ENCODE results near the gene MROH2A. TPM values are rescaled to one million over a fixed set of nuclear protein-coding genes. Genes with fewer than 3 reads are reported as not detected.

The MROH2A gene
- total and polyA plus RNA-seq, 4 donors, result not detected

DNA sequence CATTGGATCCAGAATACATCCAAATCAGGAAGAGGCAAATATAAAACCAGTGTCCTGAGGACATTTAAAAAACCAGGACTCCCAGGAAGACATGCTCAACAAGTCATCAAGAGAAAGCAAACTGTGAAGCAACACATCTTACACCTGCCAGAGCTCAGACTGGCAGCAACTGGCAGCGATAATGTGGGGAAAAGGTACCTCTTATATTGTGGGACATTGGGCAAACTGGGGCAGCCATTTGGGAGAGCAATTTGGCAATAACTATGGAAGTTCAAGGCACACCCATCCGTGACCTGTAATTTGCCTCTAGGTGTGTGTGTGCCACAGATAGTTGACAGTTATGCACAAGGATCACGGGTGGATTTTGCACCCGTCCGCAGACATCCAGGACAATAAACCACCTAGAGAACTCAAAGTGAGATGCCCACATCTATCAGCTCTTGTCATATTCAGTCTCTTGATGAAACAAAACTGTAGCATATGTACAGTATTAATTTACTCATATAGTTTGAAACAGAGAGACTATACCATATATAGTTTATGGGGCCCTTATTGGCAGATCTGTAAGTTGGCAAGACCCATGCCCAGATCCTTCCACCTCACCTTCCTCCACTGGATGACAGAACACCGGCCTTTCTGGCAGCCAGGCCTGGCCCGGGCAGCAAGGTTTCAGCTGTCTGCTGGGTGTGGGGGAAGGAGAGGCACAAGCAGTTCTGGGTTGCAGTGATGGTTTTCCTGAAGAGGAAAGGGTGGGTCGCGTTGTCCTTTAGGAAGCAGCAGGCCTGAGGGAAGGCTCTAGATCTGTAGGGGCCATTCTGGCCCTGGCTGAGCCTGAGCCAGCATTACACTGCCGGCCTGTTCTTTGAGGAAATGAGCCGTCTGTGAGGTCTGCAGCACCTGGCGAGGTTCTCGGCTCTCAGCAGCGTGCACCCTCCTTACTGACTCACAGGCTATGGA is 57.4 kb downstream of the MROH2A start:
- Histone ChIP-seq H3K9me3 (ENCODE audit: control insufficient read depth, low read length) (no peaks in the 10 kb centered on the region), H3K4me1 (ENCODE audit: control insufficient read depth in 1 of 2, insufficient read depth in 2 of 2, low read length in 2 of 2) (no peaks in the 10 kb centered on the region), H3K27me3 (ENCODE audit: control insufficient read depth in 1 of 2, insufficient read depth in 2 of 2, low read length in 1 of 2) (no peaks in the 10 kb centered on the region), H3K4me3 (ENCODE audit: low read length in 2 of 2) (no peak overlapping the region), H3K36me3 (ENCODE audit: control insufficient read depth in 1 of 2, insufficient read depth in 2 of 2, low read length in 1 of 2) (no peaks in the 10 kb centered on the region), H3K27ac (ENCODE audit: low read depth in 1 of 2, low read length in 2 of 2) (no peak overlapping the region)
- WGBS, 2 donors, result 95% methylated on average over 14 of the region's 14 CpGs
- intact Hi-C loops (cut with DNase I), result no loop called here
- no peak for ATAC-seq (ENCODE audit: low FRiP score)
- peak; percentile 4 to 39 for DNase-seq

DNA sequence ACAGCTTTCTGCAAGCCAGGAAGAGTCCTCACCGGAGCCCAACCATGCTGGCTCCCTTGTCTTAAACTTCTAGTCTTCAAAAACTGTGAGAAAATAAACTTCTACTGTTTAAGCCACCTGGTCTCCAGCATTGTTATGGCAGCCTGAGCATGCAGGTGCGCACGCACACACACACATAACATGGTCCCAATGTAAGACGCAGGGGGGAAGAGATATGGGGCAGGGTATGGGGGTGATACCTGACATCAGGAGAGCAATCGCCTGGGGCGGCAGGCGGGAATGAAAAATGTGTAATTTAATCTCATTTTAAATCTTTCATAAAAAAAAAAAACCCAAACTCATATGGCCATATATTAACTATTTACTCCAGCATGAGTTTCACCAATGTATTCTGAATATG is 58.2 kb downstream of the MROH2A start:
- H3K27me3 ChIP-seq (ENCODE audit: control insufficient read depth in 1 of 2, insufficient read depth in 2 of 2, low read length in 1 of 2), result no peaks in the 10 kb centered on the region
- H3K4me1 ChIP-seq (ENCODE audit: control insufficient read depth in 1 of 2, insufficient read depth in 2 of 2, low read length in 2 of 2), result no peaks in the 10 kb centered on the region
- no peak overlapping the region for H3K27ac ChIP-seq (ENCODE audit: low read depth in 1 of 2, low read length in 2 of 2)
- 96 to 98% methylated on average over 7 of the region's 7 CpGs for WGBS, 2 donors
- no peak overlapping the region for H3K4me3 ChIP-seq (ENCODE audit: low read length in 2 of 2)
- ATAC-seq (ENCODE audit: low FRiP score) (no peak), DNase-seq (peak in 1 of 2 donors; percentile 12)
- no peaks in the 10 kb centered on the region for H3K9me3 ChIP-seq (ENCODE audit: control insufficient read depth, low read length)
- no peaks in the 10 kb centered on the region for H3K36me3 ChIP-seq (ENCODE audit: control insufficient read depth in 1 of 2, insufficient read depth in 2 of 2, low read length in 1 of 2)
- intact Hi-C loops (cut with DNase I), result no loop called here

- Histone ChIP-seq H3K4me1 (ENCODE audit: control insufficient read depth in 1 of 2, insufficient read depth in 2 of 2, low read length in 2 of 2) (no peaks in the 10 kb centered on the region), H3K27ac (ENCODE audit: low read depth in 1 of 2, low read length in 2 of 2) (no peak overlapping the region), H3K9me3 (ENCODE audit: control insufficient read depth, low read length) (no peaks in the 10 kb centered on the region), H3K27me3 (ENCODE audit: control insufficient read depth in 1 of 2, insufficient read depth in 2 of 2, low read length in 1 of 2) (no peaks in the 10 kb centered on the region), H3K36me3 (ENCODE audit: control insufficient read depth in 1 of 2, insufficient read depth in 2 of 2, low read length in 1 of 2) (no peaks in the 10 kb centered on the region), H3K4me3 (ENCODE audit: low read length in 2 of 2) (no peak overlapping the region)
- no peak for DNase-seq
- 53 to 61% methylated on average over 9 of the region's 9 CpGs for WGBS, 2 donors
- intact Hi-C loops (cut with DNase I), result no loop called here
- ATAC-seq (ENCODE audit: low FRiP score), result no peak
These were observed 59.6 kb downstream of the MROH2A start for GRCh38 chr2:233837694-233838229.

DNA sequence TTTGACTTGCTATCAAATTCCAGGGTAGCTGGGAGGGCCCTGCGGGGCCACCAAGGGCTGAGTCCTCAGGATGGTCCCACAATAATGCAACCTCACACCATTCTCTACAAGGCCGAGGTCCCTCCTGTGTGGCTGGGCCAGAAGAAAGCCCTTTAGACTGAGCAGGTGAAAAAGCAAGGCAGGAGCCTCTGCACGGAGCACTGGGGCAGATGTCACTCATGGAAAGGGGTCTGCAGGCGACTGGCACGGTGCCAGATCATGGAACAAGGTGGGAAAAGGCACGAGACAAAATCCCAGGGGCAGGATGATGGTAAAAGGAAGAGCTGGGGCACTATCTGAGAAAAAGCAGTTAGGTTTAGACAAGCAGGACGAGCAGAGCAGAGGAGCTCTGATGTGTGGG is 60.1 kb downstream of the MROH2A start:
- intact Hi-C loops (cut with DNase I), result no loop called here
- Histone ChIP-seq H3K4me1 (ENCODE audit: control insufficient read depth in 1 of 2, insufficient read depth in 2 of 2, low read length in 2 of 2) (no peaks in the 10 kb centered on the region), H3K27ac (ENCODE audit: low read depth in 1 of 2, low read length in 2 of 2) (no peak overlapping the region), H3K27me3 (ENCODE audit: control insufficient read depth in 1 of 2, insufficient read depth in 2 of 2, low read length in 1 of 2) (no peaks in the 10 kb centered on the region), H3K9me3 (ENCODE audit: control insufficient read depth, low read length) (no peaks in the 10 kb centered on the region), H3K36me3 (ENCODE audit: control insufficient read depth in 1 of 2, insufficient read depth in 2 of 2, low read length in 1 of 2) (no peaks in the 10 kb centered on the region), H3K4me3 (ENCODE audit: low read length in 2 of 2) (no peak overlapping the region)
- ATAC-seq (ENCODE audit: low FRiP score), result no peak
- 64 to 68% methylated on average over 7 of the region's 7 CpGs for WGBS, 2 donors
- DNase-seq, result peak in 1 of 2 donors; percentile 59

DNA sequence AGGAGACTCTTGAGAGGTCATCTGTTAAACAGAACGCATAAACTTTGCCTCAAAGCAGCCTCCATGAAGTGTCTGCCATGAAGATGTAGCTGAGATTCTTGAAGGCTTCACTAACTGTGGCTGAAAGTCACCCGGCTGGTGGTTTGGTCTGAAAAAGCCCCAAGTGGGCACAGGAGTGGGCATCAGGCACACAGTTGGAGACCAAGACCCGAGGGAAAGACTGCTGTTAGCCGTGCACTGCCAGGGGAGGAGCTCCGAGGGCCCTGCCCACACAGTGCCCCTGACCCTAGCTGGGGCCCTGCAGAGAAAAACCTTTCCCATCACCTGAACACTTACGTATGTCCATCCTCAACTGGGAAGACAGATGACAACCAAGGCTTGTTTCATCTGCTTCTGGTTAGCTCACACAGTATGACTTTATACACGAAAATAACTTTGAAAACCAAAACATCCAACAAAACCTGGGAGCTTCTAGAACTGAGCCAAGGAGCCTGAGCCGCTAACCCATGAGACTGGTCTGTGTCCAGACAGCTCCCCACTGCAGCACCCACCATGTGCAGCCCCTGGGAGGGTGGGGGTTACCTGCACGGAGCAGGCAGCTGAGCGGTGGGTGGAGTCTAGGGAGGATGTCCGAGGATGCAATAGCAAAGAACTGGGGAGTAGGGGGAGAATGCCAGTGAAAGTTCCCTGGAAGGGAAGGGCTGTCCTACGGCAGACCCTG is 60.8 kb downstream of the MROH2A start:
- Histone ChIP-seq H3K9me3 (ENCODE audit: control insufficient read depth, low read length) (no peaks in the 10 kb centered on the region), H3K27ac (ENCODE audit: low read depth in 1 of 2, low read length in 2 of 2) (no peak overlapping the region), H3K4me1 (ENCODE audit: control insufficient read depth in 1 of 2, insufficient read depth in 2 of 2, low read length in 2 of 2) (no peaks in the 10 kb centered on the region), H3K4me3 (ENCODE audit: low read length in 2 of 2) (no peak overlapping the region), H3K36me3 (ENCODE audit: control insufficient read depth in 1 of 2, insufficient read depth in 2 of 2, low read length in 1 of 2) (no peaks in the 10 kb centered on the region), H3K27me3 (ENCODE audit: control insufficient read depth in 1 of 2, insufficient read depth in 2 of 2, low read length in 1 of 2) (no peaks in the 10 kb centered on the region)
- intact Hi-C loops (cut with DNase I), result no loop called here
- ATAC-seq (ENCODE audit: low FRiP score) (no peak), DNase-seq (peak in 1 of 2 donors; percentile 51)
- 77 to 80% methylated on average over 12 of the region's 12 CpGs for WGBS, 2 donors

- DNase-seq (peak in 1 of 2 donors; percentile 56), ATAC-seq (ENCODE audit: low FRiP score) (no peak)
- Histone ChIP-seq H3K9me3 (ENCODE audit: control insufficient read depth, low read length) (no peaks in the 10 kb centered on the region), H3K4me1 (ENCODE audit: control insufficient read depth in 1 of 2, insufficient read depth in 2 of 2, low read length in 2 of 2) (no peaks in the 10 kb centered on the region), H3K4me3 (ENCODE audit: low read length in 2 of 2) (no peak overlapping the region), H3K36me3 (ENCODE audit: control insufficient read depth in 1 of 2, insufficient read depth in 2 of 2, low read length in 1 of 2) (no peaks in the 10 kb centered on the region), H3K27ac (ENCODE audit: low read depth in 1 of 2, low read length in 2 of 2) (no peak overlapping the region), H3K27me3 (ENCODE audit: control insufficient read depth in 1 of 2, insufficient read depth in 2 of 2, low read length in 1 of 2) (no peaks in the 10 kb centered on the region)
- 96 to 97% methylated on average over 10 of the region's 10 CpGs for WGBS, 2 donors
- intact Hi-C loops (cut with DNase I), result no loop called here
These were observed 61.3 kb downstream of the MROH2A start for GRCh38 chr2:233839447-233839820.

- 94 to 95% methylated on average over 9 of the region's 9 CpGs for WGBS, 2 donors
- no peak overlapping the region for H3K27ac ChIP-seq (ENCODE audit: low read depth in 1 of 2, low read length in 2 of 2)
- no peaks in the 10 kb centered on the region for H3K36me3 ChIP-seq (ENCODE audit: control insufficient read depth in 1 of 2, insufficient read depth in 2 of 2, low read length in 1 of 2)
- DNase-seq, result peak in 1 of 2 donors; percentile 42
- no peaks in the 10 kb centered on the region for H3K9me3 ChIP-seq (ENCODE audit: control insufficient read depth, low read length)
- H3K4me1 ChIP-seq (ENCODE audit: control insufficient read depth in 1 of 2, insufficient read depth in 2 of 2, low read length in 2 of 2), result no peaks in the 10 kb centered on the region
- H3K4me3 ChIP-seq (ENCODE audit: low read length in 2 of 2), result no peak overlapping the region
- no peaks in the 10 kb centered on the region for H3K27me3 ChIP-seq (ENCODE audit: control insufficient read depth in 1 of 2, insufficient read depth in 2 of 2, low read length in 1 of 2)
- no peak for ATAC-seq (ENCODE audit: low FRiP score)
- intact Hi-C loops (cut with DNase I), result no loop called here
These were observed 62.4 kb downstream of the MROH2A start for GRCh38 chr2:233840520-233840919.

DNA sequence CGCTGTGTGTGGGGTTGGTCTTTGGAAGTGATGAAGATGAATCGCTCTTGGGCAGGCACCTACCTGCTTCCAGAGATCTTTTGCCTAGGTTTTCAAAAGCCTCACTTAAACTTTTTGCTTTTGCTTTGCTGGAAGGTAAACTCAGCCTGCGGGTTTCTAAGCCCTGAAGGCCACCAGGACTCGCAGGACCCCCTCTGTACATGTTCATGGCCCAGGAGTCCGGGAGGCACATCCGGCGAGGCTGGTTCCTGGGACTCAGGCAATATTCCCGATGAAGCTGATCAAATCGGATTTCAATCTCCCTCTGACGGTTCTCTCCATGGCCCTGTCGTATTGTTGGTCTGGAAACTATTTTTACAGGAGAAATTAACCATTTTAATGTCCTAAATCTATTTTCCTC is 63.1 kb downstream of the MROH2A start:
- 95 to 96% methylated on average over 11 of the region's 11 CpGs for WGBS, 2 donors
- Histone ChIP-seq H3K4me1 (ENCODE audit: control insufficient read depth in 1 of 2, insufficient read depth in 2 of 2, low read length in 2 of 2) (no peaks in the 10 kb centered on the region), H3K36me3 (ENCODE audit: control insufficient read depth in 1 of 2, insufficient read depth in 2 of 2, low read length in 1 of 2) (no peaks in the 10 kb centered on the region), H3K9me3 (ENCODE audit: control insufficient read depth, low read length) (no peaks in the 10 kb centered on the region), H3K27me3 (ENCODE audit: control insufficient read depth in 1 of 2, insufficient read depth in 2 of 2, low read length in 1 of 2) (no peaks in the 10 kb centered on the region), H3K4me3 (ENCODE audit: low read length in 2 of 2) (no peak overlapping the region), H3K27ac (ENCODE audit: low read depth in 1 of 2, low read length in 2 of 2) (no peak overlapping the region)
- intact Hi-C loops (cut with DNase I), result no loop called here
- no peak for ATAC-seq (ENCODE audit: low FRiP score)
- peak in 1 of 2 donors; percentile 50 for DNase-seq
